HL-60 (cell line): ENCODE data around the gene IFI16.

Source experiments
- CTCF ChIP-seq: IDR thresholded peaks from one replicate; pipeline ENCODE4 v1.5.1; 2011; ENCODE audit warnings: low read length, control low read depth, inconsistent platforms; ENCODE audit not compliant: insufficient read depth
- GABPA ChIP-seq: IDR thresholded peaks from 2 replicates; pipeline ENCODE4 v1.6.1; 2012; ENCODE audit warnings: low read depth
- POLR2AphosphoS5 ChIP-seq: IDR thresholded peaks from 2 replicates; pipeline ENCODE4 v1.6.1; 2012; ENCODE audit warnings: low read depth
- REST ChIP-seq: IDR thresholded peaks from 2 replicates; pipeline ENCODE4 v1.6.1; 2012; ENCODE audit warnings: low read depth; ENCODE audit not compliant: insufficient replicate concordance
- SPI1 ChIP-seq: IDR thresholded peaks from 2 replicates; pipeline ENCODE4 v1.6.1; 2012; ENCODE audit warnings: low read depth, mild to moderate bottlenecking, borderline replicate concordance

- no peak for TF ChIP-seq CTCF
- TF ChIP-seq REST, result no peak
- no peak for TF ChIP-seq SPI1
- no peak for TF ChIP-seq POLR2AphosphoS5
- TF ChIP-seq GABPA, result no peak
These were observed 73.3 kb downstream of the IFI16 start for GRCh38 chr1:159083013-159083412.
